Spleen (tissue), 11 donors: ENCODE measurements around the gene METTL25. TPM values are rescaled to one million over a fixed set of nuclear protein-coding genes. Genes with fewer than 3 reads are reported as not detected.

Source experiments
- DNase-seq: peaks from one replicate; pipeline ENCODE4 v3.0.0-alpha.2; 2020
- H3K27ac ChIP-seq, 8 donors: fragments of 200-600 bp; sonication (generic) in 7 of 8; 1 replicate in 4 of 8; 2 replicates in 4 of 8; pipeline versions ENCODE4 v1.5.0 to v1.8.0; 2016 to 2021; ENCODE audit warnings: inconsistent platforms in 4 of 8, mild to moderate bottlenecking in 4 of 8, moderate library complexity in 1 of 8
- H3K27me3 ChIP-seq, 7 donors: fragments of 200-600 bp; sonication (generic) in 6 of 7; replicated peaks in 1 of 7; 1 replicate in 4 of 7; 2 replicates in 3 of 7; pipeline versions ENCODE4 v1.5.0 to v1.8.0; 2016 to 2021; ENCODE audit warnings: inconsistent platforms in 3 of 7, mild to moderate bottlenecking in 1 of 7
- H3K36me3 ChIP-seq, 6 donors: fragments of 200-600 bp; sonication (generic) in 5 of 6; 1 replicate in 4 of 6; 2 replicates in 2 of 6; pipeline versions ENCODE4 v1.5.0 to v1.8.0; 2016 to 2021; ENCODE audit warnings: inconsistent platforms in 2 of 6
- H3K4me1 ChIP-seq, 6 donors: fragments of 200-600 bp; sonication (generic) in 5 of 6; 1 replicate in 3 of 6; 2 replicates in 3 of 6; pipeline versions ENCODE4 v1.5.0 to v1.8.0; 2016 to 2021; ENCODE audit warnings: inconsistent platforms in 3 of 6
- H3K4me3 ChIP-seq, 8 donors: fragments of 200-600 bp; sonication (generic) in 7 of 8; 1 replicate in 4 of 8; 2 replicates in 4 of 8; pipeline versions ENCODE4 v1.5.0 to v1.8.0; 2016 to 2021; ENCODE audit warnings: inconsistent platforms in 4 of 8, mild to moderate bottlenecking in 4 of 8, moderate library complexity in 2 of 8
- H3K9me3 ChIP-seq, 8 donors: fragments of 200-600 bp; sonication (generic) in 7 of 8; 1 replicate in 4 of 8; 2 replicates in 4 of 8; pipeline versions ENCODE4 v1.5.0 to v1.8.0; 2016 to 2021; ENCODE audit warnings: inconsistent platforms in 4 of 8
- CTCF ChIP-seq, 11 experiments: fragments of 200-600 bp in 7 of 11; fragments of 450-650 bp in 4 of 11; sonication (generic) in 4 of 11; IDR thresholded peaks in 8 of 11; conservative IDR thresholded peaks in 3 of 11; 1 replicate in 7 of 11; 2 replicates in 4 of 11; pipeline versions ENCODE4 v1.4.0 to v1.8.0; 2016 to 2021; ENCODE audit warnings: antibody characterized with exemption in 11 of 11, inconsistent platforms in 4 of 11, mild to moderate bottlenecking in 1 of 11
- POLR2A ChIP-seq, 3 donors: fragments of 450-650 bp; IDR thresholded peaks; one replicate each; pipeline ENCODE4 v1.5.1; 2017; ENCODE audit warnings: antibody characterized with exemption in 3 of 3, mild to moderate bottlenecking in 1 of 3
- POLR2AphosphoS5 ChIP-seq, 3 donors: sonication (generic); formaldehyde crosslinking; IDR thresholded peaks; one replicate each; pipeline ENCODE4 v1.5.1; 2017; ENCODE audit warnings: antibody characterized with exemption in 3 of 3
- WGBS, 5 donors: extraction: QIAGEN DNeasy Blood & Tissue Kit in 3 of 5; methylation state at CpG; one replicate each; pipeline versions ENCODE4 v1.1.5 to v1.1.7; 2013 to 2018; 5-methylcytosine and 5-hydroxymethylcytosine counted together
- intact Hi-C: fragments of 100-400 bp; cut with DNase I; formaldehyde crosslinking; loops from one replicate; pipeline ENCODE4 v1.15.0; 2023; ENCODE audit warnings: low total_unique reads
- polyA plus RNA-seq, 3 donors: library from polyadenylated mRNA; stranded (reverse); fragments of 200-250 nt; gene quantifications; one replicate each; pipeline ENCODE4 v1.2.1, GENCODE V29; 2013
- total RNA-seq, 7 donors: library from RNA; depleted of rRNA in 3 of 7; stranded (reverse); fragments of >200 nt in 3 of 7; fragmentation: NEBNext Ultra II Directional in 4 of 7; extraction: Animal tissue kit (Norgen Biotek cat#: 25700) in 4 of 7; gene quantifications; one replicate each; pipeline versions ENCODE4 v1.1.0 to v1.2.1, GENCODE V29; 2016 to 2021
- donor health status: healthy with polysubstance abuse.
- donor health status: DM: no; HTN: no; CAD: no; lungs with moderate emphysema.
- donor health status: DM: no; HTN: no; CAD: no.
- donor health status: Bipolar disorder and iron deficiency.
- donor health status: healthy.
- donor health status: DM: no; HTN: no; CAD: no.
- donor health status: DM: yes; HTN: yes; CAD: no.

The METTL25 gene
- total and polyA plus RNA-seq, 10 donors = 6.2 to 21.1 (median 17.9) TPM

GRCh38 chr12:82408844-82409243 lies 50.5 kb downstream of the METTL25 start:
- intact Hi-C loops = no loop called here
- Histone ChIP-seq H3K4me3 (no peak overlapping the region), H3K27ac (no peak overlapping the region), H3K36me3 (peaks cover 0 to 45% (median 2%) of the 10 kb centered on the region in 6 donors), H3K9me3 (no peaks in the 10 kb centered on the region), H3K4me1 (no peaks in the 10 kb centered on the region), H3K27me3 (no peaks in the 10 kb centered on the region)
- WGBS, 5 donors = 97 to 100% (median 98%) methylated on average over 1 of the region's 1 CpG
- no peak for TF ChIP-seq POLR2AphosphoS5 (IDR thresholded peaks at IDR 0.05)
- TF ChIP-seq POLR2A (IDR thresholded peaks at IDR 0.05) = no peak
- TF ChIP-seq CTCF (IDR thresholded peaks at IDR 0.05 in 8 of 11, conservative IDR thresholded peaks at IDR 0.05 in 3 of 11) = no peak
- DNase-seq = no peak

- Histone ChIP-seq H3K27me3 (no peaks in the 10 kb centered on the region), H3K9me3 (no peaks in the 10 kb centered on the region), H3K4me3 (no peak overlapping the region), H3K27ac (no peak overlapping the region), H3K4me1 (no peaks in the 10 kb centered on the region), H3K36me3 (peaks cover 0 to 45% (median 2%) of the 10 kb centered on the region in 6 donors)
- TF ChIP-seq CTCF (IDR thresholded peaks at IDR 0.05 in 8 of 11, conservative IDR thresholded peaks at IDR 0.05 in 3 of 11) (no peak), POLR2AphosphoS5 (IDR thresholded peaks at IDR 0.05) (no peak), POLR2A (IDR thresholded peaks at IDR 0.05) (no peak)
- intact Hi-C loops = no loop called here
- 67 to 83% (median 77%) methylated on average over 4 of the region's 4 CpGs for WGBS, 5 donors
- no peak for DNase-seq
Observed at GRCh38 chr12:82411546-82412230, 53.4 kb downstream of the METTL25 start.

GRCh38 chr12:82412246-82412645 lies 53.9 kb downstream of the METTL25 start:
- H3K27ac ChIP-seq = no peak overlapping the region
- H3K36me3 ChIP-seq = peaks cover 0 to 45% (median 2%) of the 10 kb centered on the region in 6 donors
- no peak for TF ChIP-seq CTCF (IDR thresholded peaks at IDR 0.05 in 8 of 11, conservative IDR thresholded peaks at IDR 0.05 in 3 of 11)
- no peaks in the 10 kb centered on the region for H3K27me3 ChIP-seq
- intact Hi-C loops = no loop called here
- H3K4me3 ChIP-seq = no peak overlapping the region
- DNase-seq = no peak
- no peaks in the 10 kb centered on the region for H3K4me1 ChIP-seq
- H3K9me3 ChIP-seq = no peaks in the 10 kb centered on the region
- WGBS, 5 donors = 93 to 100% (median 98%) methylated on average over 1 of the region's 1 CpG

- WGBS, 5 donors = 92 to 96% (median 94%) methylated on average over 2 of the region's 2 CpGs
- Histone ChIP-seq H3K27me3 (no peaks in the 10 kb centered on the region), H3K36me3 (peaks cover 0 to 32% (median 0%) of the 10 kb centered on the region in 6 donors), H3K4me1 (no peaks in the 10 kb centered on the region), H3K9me3 (peaks cover 0 to 1% (median 0%) of the 10 kb centered on the region in 8 donors), H3K4me3 (no peak overlapping the region), H3K27ac (no peak overlapping the region)
- intact Hi-C loops = no loop called here
- no peak for DNase-seq
- no peak for TF ChIP-seq CTCF (IDR thresholded peaks at IDR 0.05 in 8 of 11, conservative IDR thresholded peaks at IDR 0.05 in 3 of 11)
- TF ChIP-seq POLR2AphosphoS5 (IDR thresholded peaks at IDR 0.05) = no peak
- no peak for TF ChIP-seq POLR2A (IDR thresholded peaks at IDR 0.05)
Observed at GRCh38 chr12:82414044-82414443, 55.7 kb downstream of the METTL25 start.
